Natural killer cell (primary cell): ENCODE results near the gene B9D2. TPM values are rescaled to one million over a fixed set of nuclear protein-coding genes. Genes with fewer than 3 reads are reported as not detected.
A peak's percentile ranks its signal among the peaks of the same experiment; 100 is the strongest.

Experiments
- ATAC-seq, 3 donors: fragments of 150-1000 bp in 2 of 3; fragments of 200-7000 bp in 1 of 3; cut with Tn5 transposase; 1 replicate in 1 of 3; 2 replicates in 2 of 3; pipeline ENCODE4 v1.10.0; 2021; ENCODE audit warnings: mild to moderate bottlenecking in 2 of 3, moderate library complexity in 2 of 3
- DNase-seq, 2 donors: peaks; one replicate each; pipeline versions ENCODE4 v3.0.0 to v3.0.0-alpha.2; 2013 to 2021; ENCODE audit warnings: mixed read lengths in 1 of 2
- H3K27ac ChIP-seq: one replicate; pipeline ENCODE4 v1.5.1; 2013; ENCODE audit warnings: mild to moderate bottlenecking, low read length
- H3K27me3 ChIP-seq: one replicate; pipeline ENCODE4 v1.6.1; 2013; ENCODE audit warnings: low read length; ENCODE audit not compliant: control insufficient read depth, insufficient read depth
- H3K36me3 ChIP-seq: one replicate; pipeline ENCODE4 v1.6.1; 2013; ENCODE audit warnings: low read length; ENCODE audit not compliant: control insufficient read depth, insufficient read depth
- H3K4me1 ChIP-seq: one replicate; pipeline ENCODE4 v1.6.1; 2013; ENCODE audit warnings: low read length; ENCODE audit not compliant: control insufficient read depth, insufficient read depth
- H3K4me3 ChIP-seq: one replicate; pipeline ENCODE4 v1.5.1; 2013; ENCODE audit warnings: low read length
- H3K9me3 ChIP-seq: one replicate; pipeline ENCODE4 v1.6.1; 2013; ENCODE audit warnings: low read length; ENCODE audit not compliant: control insufficient read depth, insufficient read depth
- H3K27ac Mint-ChIP-seq, 2 donors: one replicate each; pipeline ENCODE4 v1.8.0; 2022; ENCODE audit warnings: mild to moderate bottlenecking in 2 of 2, mixed read lengths in 2 of 2, moderate library complexity in 1 of 2
- H3K27me3 Mint-ChIP-seq, 2 donors: one replicate each; pipeline ENCODE4 v1.8.0; 2022; ENCODE audit warnings: low read depth in 2 of 2, mixed read lengths in 2 of 2
- H3K36me3 Mint-ChIP-seq: one replicate; pipeline ENCODE4 v1.8.0; 2022; ENCODE audit warnings: mixed read lengths
- H3K4me1 Mint-ChIP-seq, 2 donors: one replicate each; pipeline ENCODE4 v1.8.0; 2022; ENCODE audit warnings: mixed read lengths in 2 of 2
- H3K4me3 Mint-ChIP-seq: one replicate; pipeline ENCODE4 v1.8.0; 2022; ENCODE audit warnings: mild to moderate bottlenecking, moderate library complexity, mixed read lengths
- H3K9me3 Mint-ChIP-seq, 2 donors: one replicate each; pipeline ENCODE4 v1.8.0; 2022; ENCODE audit warnings: mixed read lengths in 2 of 2
- CTCF ChIP-seq: fragments of 200-600 bp; IDR thresholded peaks from one replicate; pipeline ENCODE4 v1.8.0; 2022; ENCODE audit warnings: antibody characterized with exemption
- WGBS: methylation state at CpG from one replicate; pipeline ENCODE4 v1.1.7; 2013; ENCODE audit warnings: missing lambda C conversion rate; ENCODE audit not compliant: insufficient coverage; 5-methylcytosine and 5-hydroxymethylcytosine counted together
- intact Hi-C: fragments of 100-400 bp; cut with micrococcal nuclease; formaldehyde crosslinking; loops from one replicate; pipeline ENCODE4 v1.14.2; 2022
- total RNA-seq, 4 donors: library from RNA; stranded (reverse); fragments of 120-200 nt in 1 of 4; gene quantifications; one replicate each; pipeline versions ENCODE4 v1.2.3 to v1.2.4, GENCODE V29; 2013 to 2022

The B9D2 gene
- total RNA-seq, 3 donors from 2014 or later (not counting 1 experiment from before 2014, with no cell fraction given) = 18.1 to 22.2 (median 18.7) TPM

DNA sequence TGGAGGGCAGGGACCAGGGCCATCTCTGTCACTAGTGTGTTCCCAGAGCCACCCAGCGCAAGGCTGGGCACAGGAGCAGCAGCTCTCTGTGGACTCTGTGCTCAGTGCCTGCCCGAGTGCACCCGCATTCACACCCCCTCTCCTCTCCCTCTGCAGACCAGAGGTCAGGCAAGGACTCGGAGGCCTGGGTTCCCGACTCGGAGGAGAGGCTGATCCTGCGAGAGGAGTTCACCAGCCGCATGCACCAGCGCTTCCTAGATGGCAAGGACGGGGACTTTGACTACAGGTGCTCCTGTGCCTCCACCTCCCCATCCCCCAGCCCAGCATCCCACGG is 43.8 kb downstream of the B9D2 start:
- Mint-ChIP-seq H3K4me3 (no peak overlapping the region), H3K36me3 (no peaks in the 10 kb centered on the region), H3K27ac (peak overlapping the region in 1 of 2 donors; percentile 94), H3K9me3 (no peaks in the 10 kb centered on the region), H3K27me3 (no peaks in the 10 kb centered on the region), H3K4me1 (peaks cover 47 to 69% of the 10 kb centered on the region in 2 donors)
- H3K4me3 ChIP-seq = no peak overlapping the region
- intact Hi-C loops = no loop called here
- H3K4me1 ChIP-seq = peaks cover 47% of the 10 kb centered on the region
- 93% methylated on average over 11 of the region's 11 CpGs for WGBS
- no peak overlapping the region for H3K27ac ChIP-seq
- H3K9me3 ChIP-seq = no peaks in the 10 kb centered on the region
- H3K36me3 ChIP-seq = peaks cover 75% of the 10 kb centered on the region
- DNase-seq (no peak), ATAC-seq (no peak)
- no peak for TF ChIP-seq CTCF
- H3K27me3 ChIP-seq = no peaks in the 10 kb centered on the region

DNA sequence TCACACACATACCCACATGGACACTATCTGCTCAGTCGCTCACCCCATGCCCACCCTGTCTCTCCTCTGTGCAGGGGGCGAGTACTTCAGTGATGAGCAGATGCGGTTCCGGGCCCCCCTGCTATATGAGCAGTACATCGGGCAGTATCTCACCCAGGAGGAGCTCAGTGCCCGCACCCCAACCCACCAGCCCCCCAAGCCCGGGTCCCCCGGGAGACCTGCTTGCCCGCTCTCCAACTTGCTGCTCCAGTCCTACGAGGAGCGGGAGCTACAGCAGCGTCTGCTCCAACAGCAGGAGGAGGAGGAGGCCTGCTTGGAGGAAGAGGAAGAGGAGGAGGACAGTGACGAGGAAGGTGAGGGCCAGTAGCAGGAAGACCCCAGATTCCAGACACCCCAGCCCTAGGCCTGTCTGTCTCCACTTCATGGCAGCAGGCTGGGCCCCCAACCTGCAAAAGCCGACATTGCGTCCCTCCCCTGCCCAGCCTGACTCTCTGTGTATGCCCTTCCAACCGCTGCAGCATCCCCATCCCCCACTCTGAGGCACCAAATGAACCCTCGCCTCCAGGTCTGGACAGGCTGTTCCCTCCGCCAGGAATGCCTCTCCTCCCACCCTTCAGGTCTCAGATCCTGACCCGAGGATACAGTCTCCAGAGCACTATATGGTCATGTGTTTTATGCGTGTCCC is 44.3 kb downstream of the B9D2 start:
- intact Hi-C loops = no loop called here
- H3K27ac Mint-ChIP-seq = peak overlapping the region; percentile 61 to 94
- Histone ChIP-seq H3K9me3 (no peaks in the 10 kb centered on the region), H3K4me1 (peaks cover 42% of the 10 kb centered on the region), H3K36me3 (peaks cover 76% of the 10 kb centered on the region), H3K27ac (no peak overlapping the region), H3K4me3 (no peak overlapping the region), H3K27me3 (no peaks in the 10 kb centered on the region)
- no peak overlapping the region for H3K4me3 Mint-ChIP-seq
- DNase-seq = peak in 1 of 2 donors; percentile 36
- H3K9me3 Mint-ChIP-seq = no peaks in the 10 kb centered on the region
- ATAC-seq = peak in 1 of 3 donors; percentile 4
- 92% methylated on average over 19 of the region's 20 CpGs for whole genome bisulfite sequencing
- no peak for TF ChIP-seq CTCF
- H3K27me3 Mint-ChIP-seq = no peaks in the 10 kb centered on the region
- H3K36me3 Mint-ChIP-seq = no peaks in the 10 kb centered on the region
- peaks cover 42 to 64% of the 10 kb centered on the region in 2 donors for H3K4me1 Mint-ChIP-seq

DNA sequence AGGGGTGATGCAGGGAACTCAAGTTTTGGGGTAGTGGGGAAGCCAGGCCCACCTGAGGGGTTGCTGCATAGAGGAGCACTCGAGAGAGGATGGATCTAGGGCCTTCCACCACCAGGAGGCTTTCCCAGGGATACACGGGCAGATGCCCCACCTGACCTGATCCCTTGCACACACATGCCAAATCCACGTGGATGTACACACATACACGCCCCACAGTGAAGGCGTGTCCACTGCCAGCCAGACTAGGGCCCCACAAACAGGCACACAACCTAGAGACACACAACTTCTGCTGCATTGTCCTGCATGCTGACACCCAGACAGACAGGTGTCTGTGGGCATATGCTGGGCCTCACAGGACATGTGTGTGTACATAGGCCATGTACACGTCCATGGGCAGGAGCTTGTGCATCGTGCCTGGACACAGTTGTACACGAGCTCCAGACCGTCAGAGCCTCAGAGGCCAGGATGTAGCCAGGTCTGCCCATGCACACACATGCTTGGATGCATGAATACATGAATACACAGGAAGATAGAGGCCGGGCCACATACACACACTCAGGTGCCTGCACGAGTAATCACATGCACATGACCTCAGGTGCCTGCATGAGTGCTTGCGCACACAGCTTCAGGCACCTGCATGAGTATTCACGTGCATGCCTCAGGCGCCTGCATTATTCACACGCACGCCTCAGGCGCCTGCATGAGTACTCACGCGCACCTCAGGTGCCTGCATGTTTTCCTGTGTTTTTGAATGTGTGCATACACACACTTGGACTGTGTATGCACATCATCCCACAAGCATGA is 45.1 kb downstream of the B9D2 start:
- H3K36me3 Mint-ChIP-seq = no peaks in the 10 kb centered on the region
- peaks cover 75% of the 10 kb centered on the region for H3K36me3 ChIP-seq
- ATAC-seq = peak in 2 of 3 donors; percentile 1 to 3
- no peaks in the 10 kb centered on the region for H3K9me3 Mint-ChIP-seq
- no peak overlapping the region for H3K27ac ChIP-seq
- no peaks in the 10 kb centered on the region for H3K27me3 Mint-ChIP-seq
- intact Hi-C loops = no loop called here
- H3K4me3 ChIP-seq = no peak overlapping the region
- TF ChIP-seq CTCF = no peak
- peaks cover 34 to 59% of the 10 kb centered on the region in 2 donors for H3K4me1 Mint-ChIP-seq
- whole genome bisulfite sequencing = 91% methylated on average over 19 of the region's 19 CpGs
- DNase-seq = peak in 1 of 2 donors; percentile 43
- H3K9me3 ChIP-seq = no peaks in the 10 kb centered on the region
- H3K4me1 ChIP-seq = peaks cover 34% of the 10 kb centered on the region
- H3K27ac Mint-ChIP-seq = peak overlapping the region; percentile 61 to 94
- no peaks in the 10 kb centered on the region for H3K27me3 ChIP-seq
- H3K4me3 Mint-ChIP-seq = no peak overlapping the region
